A204.1 (cell line): ENCODE results near the gene NACC2.

Source experiments
- FAIRE-seq: peaks from 2 replicates; lab custom pipeline; 2012; peaks lifted over from hg19 to GRCh38; lab: Jason Lieb, UNC

NACC2 gene

DNA sequence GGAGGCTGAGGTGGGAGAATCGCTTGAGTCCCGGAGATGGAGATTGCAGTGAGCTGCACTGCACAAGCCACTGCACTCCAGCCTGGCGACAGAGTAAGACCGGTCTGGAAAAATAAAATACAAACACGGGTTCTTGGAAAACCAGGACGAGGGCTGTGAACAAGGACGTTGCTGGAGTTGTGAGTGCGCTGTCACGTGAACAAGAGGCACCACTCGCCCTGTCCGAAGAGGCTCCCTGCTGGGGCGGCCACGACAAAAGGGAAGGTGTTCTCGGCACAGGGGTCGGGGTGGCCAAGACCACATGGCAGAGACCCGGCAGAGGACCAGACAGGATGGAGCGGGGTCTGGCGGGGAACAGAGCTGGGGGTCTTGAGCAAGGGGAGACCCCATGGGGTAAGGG is 103.3 kb downstream of the NACC2 start:
- no peak for FAIRE-seq

DNA sequence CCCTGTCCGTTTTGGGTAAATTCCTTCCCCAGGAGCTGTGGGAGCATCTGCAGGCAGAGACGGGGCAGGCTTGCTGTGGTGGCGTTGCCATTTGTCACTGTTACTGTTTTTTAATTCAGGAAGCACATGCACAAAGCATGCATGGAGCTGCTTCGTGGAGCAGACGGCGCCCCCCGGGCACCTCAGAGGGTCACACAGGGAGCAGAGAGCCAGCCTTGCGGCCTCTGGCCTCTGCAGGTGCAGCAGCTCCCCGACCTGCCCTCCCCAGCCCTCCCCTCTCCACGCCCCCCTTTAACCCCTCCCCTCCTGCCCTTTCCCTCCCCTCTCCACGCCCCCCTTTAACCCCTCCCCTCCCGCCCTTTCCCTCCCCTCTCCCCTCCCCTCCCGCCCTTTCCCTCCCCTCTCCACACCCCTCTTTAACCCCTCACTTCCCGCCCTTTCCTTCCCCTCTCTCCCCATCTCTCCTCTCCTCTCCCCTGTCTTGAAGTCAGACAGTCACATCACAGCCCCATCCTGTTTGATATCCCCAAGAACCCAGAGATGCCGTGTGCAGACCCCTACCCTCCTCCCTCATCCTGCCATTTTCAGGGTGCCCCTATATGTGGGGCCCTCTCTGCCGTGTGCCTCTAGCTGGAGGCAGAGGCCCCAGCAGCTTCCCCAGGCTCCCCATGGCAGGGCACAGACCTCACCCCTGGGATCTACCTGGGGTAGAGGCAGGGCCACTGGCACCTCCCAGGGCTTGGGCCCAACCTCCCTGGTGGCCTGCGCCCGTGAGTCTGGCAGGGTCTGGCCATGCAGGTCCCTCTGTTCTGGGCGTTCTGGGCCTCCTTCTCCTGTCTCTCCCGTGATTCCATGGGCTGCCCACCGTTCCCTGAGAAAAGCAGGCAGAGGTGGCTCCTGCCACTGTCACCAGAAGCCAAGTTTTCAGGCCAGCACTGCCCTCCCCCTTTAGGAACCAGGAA is 104.3 kb downstream of the NACC2 start:
- no peak for FAIRE-seq

DNA sequence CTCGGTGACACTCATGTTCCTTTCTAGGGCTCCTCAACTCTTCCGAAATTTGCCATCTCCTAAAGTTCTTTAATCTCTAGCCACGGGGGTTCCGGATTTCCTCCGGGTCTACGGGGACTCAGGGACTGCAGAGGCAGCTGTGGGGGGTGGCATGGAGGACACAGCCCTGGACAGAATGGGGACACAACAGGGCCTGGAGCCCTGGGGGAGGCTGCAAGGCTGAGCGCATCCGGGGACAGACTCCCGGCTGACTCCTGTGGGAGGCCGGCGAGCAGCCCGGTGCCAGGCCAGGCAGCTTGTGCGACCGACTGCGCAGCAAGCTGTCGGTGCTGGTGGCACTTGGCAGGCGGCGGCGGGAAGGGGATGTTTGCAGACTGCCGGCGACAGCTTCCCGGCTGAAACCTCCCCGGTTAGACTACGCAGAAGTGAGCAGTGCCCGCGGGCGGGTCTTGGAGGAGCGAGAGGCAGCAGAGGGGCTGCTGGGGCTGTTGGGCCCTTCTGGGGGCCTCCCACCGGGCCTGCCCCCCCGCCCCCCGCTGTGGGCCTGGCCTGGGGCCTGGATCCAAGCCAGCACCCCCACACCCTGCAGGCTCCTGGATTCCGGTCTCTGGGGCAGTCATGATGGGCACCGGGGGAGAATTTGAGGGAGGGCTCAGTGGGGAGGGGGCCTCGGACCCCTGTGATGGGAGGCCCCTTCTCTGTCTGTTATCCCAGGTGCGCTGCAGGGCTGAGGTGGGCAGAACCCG is 105.2 kb downstream of the NACC2 start:
- FAIRE-seq = no peak

DNA sequence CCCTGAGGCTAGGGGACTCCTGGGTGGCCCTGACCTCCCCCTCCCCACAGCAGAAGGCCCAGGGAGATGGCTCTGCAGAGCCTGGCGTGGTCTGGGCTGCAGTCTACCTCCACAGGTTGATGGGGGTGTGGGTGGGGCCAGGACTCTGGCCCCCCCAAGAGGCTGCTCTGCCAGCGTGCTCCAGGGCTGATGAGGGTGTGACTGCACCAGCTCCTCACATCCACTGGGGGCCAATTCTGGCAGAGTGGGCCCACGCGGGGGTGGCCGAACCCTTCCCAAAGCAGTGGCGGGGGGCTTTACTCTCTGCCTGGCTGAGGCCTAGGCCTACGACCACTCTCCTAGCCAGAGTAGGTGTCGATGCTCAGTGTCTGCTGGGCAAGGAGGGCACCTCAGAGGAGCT is 105.9 kb downstream of the NACC2 start:
- no peak for FAIRE-seq

DNA sequence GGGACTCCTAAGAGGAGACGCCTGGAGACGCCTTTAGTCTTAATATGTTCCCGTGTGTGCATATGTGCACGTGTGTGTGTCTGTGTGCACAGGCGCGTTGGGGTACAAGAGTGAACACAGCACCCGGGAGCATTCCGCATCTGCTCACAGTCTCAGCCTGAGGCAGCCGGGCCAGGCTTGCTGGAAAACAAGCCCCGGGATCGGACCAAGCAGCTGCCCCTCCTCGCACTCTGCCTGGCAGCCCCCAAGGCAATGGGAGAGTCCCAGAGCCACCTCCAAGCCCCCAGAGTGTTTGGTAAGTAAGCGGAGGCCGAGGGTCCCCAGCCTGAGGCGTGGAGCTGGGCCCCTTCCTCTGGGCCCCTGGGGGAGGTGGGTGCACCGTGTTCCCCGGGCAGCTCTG is 106.6 kb downstream of the NACC2 start:
- no peak for FAIRE-seq

DNA sequence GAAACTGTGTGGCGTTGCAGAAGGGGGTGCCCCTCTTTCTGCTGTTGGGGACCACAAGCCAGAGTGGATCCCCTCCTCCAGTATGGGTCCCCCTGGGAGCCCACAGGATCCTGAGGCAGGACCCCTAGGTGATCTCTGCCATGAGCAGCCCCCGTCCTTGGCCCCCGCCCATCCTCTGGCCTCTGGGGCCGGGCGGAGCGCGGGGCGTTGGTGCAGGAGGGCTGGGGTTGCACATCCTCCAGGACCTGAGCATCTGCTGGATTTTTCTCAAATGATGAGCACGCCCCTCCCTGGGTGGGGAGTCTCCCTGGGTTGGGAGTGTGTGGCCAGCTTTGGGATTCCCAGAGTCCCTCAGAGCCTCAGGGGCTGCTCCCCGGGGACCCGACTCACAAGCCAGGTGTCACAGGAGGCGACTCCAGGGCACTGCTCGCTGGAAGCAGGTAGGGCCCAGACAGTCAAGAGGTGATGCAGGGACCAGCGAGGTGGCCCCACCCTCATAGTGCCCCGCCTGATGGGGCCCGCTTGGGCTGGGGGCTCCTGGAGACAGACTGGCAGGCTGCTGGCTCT is 107.2 kb downstream of the NACC2 start:
- no peak for FAIRE-seq

DNA sequence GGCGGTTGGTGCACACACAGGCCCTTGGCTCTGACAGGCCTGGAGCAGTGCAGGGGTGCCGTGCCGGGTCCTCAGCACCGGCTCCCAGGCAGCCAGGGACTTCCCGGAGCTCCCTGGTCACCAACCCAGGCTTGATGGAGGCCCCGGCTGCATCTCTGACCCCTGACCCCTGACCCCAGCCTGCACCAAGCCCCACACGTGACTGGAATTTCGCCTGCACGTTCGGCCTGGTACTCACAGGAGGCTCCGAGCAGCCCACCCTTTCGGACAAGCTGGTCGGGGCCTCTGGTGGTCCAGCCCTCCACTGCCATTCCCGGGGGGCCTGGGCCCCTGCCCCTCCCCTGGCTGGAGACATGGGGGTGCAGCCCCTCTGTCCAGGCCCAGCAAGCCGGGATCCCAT is 108.5 kb downstream of the NACC2 start:
- no peak for FAIRE-seq

DNA sequence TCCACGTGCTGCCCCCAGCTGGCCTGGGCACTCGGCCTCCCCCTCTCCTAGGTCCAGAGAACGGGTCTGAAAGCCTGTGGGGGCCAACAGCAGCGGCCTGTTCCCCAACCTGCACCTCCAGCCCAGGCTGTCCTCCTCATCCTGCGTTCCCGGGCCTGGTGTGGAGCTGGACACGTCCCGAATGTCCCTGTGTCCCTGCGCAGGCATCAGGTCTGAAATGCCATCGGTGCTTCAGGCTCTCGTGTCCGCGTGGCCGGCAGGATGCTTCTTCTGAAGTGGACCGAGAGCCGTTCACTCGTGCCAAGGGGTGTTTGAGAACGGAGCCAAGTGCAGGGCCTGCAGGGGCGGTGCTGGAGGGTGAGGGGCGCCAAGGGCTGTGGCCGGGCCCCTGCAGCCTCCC is 109.2 kb downstream of the NACC2 start:
- no peak for FAIRE-seq

DNA sequence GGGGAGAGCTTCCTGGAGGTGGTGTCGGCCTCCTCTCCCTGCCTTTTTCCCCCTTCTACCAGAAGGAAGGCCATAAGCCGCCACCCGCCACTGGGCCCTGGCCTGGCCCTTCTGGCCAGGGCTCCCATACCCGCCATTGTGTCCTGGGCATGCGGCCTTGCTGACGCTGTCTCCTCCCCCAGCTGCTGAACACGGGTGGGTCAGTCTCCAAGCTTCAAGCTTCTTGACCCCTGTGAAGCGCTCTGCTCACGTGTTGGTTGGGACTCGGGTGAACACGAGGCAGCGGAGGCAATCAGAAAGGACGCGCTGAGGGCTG is 109.7 kb downstream of the NACC2 start:
- no peak for FAIRE-seq

DNA sequence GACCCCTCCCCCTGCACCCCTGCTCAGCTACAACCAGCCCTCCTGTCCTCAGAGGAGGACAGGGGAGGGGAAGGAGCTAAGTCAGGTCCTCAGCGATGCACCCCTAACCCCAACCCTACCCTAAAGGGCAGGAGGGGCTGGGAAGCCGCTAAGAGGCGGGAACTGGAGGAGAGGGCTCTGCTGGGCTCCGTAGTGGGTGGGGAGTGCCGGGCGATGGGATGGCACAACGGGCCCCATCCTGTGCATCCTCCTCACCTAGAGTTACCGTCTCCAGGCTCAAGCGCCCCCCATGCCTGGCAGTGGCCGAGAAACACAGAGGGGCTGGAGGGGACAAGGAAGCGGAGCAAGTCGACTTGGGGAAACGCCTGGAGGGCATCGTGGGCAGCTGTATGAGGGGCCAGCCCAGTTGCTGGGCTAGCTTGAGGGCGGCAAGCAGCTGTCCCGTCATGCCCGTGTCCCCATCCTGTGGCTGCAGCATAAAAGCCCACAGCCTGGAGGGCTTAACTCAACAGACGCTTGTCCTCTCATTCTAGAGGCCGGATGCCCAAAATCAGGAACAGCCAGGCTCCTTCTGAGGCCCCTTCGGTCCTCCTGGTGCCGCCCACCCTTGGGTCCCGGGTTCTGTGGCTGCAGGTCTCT is 110.9 kb downstream of the NACC2 start:
- FAIRE-seq = no peak

DNA sequence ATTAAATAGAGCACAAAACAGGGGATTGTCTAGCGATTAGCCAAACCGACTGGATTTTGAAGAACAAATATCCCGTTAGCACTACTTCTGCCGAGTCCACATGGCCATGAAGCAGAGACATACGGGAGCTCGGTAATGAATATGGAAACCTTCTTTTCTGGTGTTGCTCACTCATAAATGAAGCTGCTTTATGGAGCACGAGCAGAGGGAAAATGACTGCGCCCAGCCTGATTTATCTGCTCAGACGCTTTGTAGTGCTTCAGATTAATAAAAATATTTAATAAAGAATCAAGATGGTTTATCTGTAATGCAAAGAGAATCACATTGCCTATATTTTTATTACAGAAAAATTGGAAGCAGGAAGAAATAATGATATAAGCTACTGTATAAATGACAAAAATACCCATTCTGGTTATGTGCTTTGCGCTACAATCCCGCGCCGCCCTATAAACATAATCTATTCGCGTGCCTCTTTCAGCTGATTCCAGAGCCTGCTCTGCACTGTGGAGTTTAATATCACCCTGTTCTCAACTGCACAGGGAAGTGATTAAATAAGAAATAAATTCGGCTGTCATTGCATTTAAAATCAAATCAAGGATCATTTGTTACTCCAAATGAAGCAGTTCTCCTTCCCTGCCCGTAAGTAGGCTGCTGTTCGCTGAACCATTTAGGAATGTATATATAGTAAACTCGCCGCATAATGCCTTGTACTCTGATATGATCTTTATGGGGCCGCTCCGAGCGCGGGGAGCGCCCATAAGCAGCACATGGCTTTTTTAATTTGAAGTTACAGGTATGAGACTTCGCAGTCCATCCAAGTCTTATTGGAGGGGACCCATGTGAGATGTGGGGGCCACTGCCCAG is 111.6 kb downstream of the NACC2 start:
- FAIRE-seq = no peak

DNA sequence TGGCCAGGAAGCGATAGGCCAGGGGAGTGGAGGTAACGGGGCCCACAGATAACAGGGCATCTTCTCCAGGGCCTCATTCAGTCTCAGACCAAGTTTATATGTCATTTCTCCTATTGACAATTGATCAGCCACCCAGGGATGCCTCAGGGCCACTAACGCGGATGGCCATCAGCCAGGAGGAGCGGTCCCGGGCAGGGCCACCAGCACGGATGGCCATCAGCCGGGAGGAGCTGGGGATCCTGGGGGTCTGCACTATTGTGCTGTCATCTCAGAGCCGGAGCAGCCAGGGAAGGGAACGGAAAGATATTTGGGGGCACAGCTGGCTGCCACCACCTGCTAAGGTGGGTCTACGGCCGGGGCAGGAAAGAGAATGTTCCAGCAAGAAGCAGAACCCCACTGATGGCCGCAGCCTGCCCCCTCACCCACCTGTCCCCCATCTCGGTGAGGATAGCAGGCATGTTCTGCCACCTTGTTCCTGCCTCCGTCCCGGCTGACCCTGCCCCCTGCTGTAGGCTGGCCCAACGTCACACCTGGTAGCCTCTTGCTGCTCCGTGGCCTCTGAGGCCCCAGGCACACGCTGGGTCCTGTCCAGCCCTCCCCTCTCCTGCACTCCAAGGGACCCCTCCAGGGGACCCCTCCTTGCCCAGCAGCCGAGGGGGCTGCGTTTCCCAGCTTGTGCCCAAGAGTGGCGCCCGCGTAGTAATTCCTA is 112.4 kb downstream of the NACC2 start:
- FAIRE-seq = no peak

DNA sequence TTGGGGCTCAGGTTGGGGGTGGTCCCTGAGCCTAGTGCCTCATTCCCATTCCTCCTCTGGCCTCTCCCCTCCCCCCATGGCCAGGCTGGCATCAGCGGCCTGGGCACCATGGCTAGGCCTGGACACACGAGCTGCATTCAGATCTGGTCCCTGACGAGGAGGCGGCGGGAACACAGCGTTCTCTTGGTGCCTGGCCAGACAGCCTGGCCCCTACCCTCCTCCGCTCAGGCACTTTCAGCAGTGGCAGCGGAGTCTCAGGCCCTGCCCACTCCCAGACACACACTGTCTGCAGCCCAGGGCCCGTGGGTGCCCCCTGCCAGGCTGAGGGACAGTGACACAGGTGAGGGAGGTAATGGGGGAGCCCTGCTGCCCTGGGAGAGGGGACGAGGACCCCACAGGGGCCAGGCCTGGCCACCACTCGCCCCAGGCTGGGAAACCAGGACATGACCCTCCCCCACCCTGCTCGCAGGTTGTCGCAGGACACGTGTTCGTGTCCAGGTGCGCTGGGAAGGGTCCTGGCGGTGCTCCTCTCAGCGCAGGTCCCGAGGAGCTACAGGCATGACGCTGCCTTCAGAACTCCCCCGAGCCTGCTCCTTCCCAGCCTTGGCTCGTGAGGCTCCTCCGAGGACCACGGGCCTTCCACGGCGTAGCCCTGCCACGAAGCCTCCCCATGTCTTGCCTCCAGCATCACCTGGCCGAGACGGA is 114.0 kb downstream of the NACC2 start:
- FAIRE-seq = no peak

DNA sequence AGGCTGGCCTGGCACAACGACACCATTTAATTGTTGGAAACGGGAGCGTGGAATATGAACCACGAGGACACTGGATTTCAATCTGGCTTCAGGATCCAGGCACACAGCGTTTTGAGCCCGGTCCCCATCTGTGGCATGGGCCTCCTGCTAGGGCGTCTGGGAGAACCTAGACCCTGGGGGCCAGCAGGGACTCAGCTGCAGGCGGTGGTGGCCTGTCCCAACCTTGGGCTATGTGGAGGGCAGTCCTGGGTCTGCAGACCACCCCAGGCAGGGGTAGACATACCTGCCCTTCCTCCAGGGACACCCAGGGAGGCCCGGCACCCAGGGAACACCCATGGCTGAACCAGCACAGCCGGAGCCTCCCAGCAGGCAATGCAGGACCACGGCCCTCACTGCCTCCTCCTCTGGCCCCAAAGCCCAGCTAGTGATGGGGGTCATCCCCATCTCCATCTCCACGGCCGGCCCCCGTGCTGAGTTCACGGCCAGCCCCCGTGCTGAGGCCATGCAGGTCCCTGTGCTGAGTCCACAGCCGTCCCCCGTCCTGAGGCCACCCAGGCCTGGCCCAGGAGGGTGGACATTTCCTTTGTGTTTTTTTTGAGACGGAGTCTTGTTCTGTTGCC is 115.4 kb downstream of the NACC2 start:
- FAIRE-seq = no peak

DNA sequence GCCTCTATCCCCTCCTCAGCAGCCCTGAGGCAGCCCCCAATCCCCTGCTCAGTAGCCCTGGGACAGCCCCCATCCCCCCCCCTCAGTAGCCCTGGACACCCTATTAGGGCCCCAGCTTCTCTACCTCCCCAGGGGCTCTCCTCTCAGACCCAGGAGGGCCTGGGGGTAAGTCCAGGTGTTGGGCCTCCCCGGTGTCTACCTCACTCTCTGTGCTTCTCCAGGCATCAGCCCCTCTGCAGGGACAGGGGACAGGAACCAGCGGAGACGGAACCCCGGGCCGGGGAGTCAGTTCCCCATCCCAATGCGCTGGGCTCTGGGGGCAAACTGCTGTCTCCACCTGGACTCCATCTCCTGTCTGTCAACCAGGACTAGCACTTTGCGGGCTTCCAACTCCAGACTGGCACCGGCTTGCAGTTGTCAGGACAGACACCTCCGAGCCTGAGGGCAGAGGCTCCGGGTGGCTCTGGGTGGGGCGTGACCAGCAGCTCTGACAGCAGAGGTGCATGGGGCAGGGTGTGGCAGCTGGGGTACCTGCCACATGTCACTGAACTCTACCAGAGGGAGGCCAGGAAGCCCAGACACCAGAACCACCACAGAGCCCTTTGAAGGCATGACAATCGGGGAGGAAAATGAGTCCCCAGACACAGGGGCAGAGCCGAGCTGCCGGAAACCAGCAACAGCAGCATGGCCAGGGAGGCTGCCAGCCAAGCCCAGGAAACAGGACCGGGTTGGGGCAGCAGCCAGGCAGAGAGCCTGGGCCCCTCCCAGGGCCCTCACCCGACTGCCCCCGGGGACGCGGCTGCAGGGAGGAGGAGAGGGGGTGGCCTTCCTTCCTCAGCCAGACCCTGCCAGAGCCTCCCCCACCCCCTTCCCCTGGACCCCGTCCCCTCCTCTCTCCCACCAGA is 116.2 kb downstream of the NACC2 start:
- FAIRE-seq = no peak

DNA sequence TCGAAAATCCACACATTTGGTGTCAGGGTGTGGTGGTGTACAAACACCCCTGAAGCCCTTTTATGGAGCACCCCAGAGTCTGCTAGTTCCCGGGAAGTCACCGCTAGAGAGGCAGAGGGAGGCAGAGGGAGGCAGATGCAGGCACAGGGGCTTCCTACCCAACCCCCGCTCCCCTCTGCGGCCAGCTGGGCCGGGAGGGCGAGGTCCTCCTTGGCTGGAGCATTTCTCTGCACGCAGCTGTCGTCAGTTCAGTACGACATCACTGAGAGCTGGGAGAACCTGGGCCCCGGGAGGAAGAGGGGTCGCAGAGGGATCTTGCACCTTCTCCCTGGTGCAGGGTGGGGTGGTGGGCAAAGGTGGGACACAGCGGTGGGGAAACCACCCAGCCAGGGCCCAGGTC is 118.1 kb downstream of the NACC2 start:
- FAIRE-seq = no peak

DNA sequence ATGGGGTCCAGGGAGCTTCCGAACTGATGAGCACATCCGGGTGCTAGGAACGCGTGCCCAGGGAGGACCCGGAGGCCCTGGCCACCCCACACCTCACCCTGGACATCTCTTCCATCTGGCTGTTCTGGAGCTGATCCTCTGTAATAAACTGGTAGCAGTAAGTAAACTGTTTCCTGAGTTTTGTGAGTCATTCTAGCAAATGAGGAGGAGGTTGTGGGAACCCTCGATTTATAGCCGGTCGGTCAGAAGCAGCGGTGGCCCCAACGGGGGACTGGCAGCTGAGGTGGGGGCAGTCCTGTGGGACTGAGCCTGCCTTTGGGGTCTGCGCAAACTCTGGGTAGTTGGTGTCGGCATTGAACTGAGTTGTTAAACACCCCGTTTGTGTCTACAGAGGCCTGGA is 118.6 kb downstream of the NACC2 start:
- no peak for FAIRE-seq

DNA sequence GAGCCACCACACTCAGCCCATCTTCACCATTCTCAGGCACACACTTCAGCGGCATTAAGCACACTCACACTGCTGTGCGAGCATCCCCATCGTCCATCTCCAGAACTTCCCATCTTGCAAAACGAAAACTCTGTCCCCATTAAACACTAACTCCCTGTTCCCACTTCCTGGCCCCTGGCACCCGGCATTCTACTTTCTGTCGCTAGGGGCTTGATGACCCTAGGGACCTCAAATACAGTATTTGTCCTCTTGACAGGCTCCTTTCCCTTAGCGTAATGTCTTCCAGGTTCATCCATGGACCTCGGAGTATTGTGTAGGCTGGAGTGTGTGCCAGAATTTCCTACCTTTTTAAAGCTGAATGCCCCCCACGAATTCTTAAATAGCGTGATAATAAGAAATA is 119.3 kb downstream of the NACC2 start:
- no peak for FAIRE-seq

DNA sequence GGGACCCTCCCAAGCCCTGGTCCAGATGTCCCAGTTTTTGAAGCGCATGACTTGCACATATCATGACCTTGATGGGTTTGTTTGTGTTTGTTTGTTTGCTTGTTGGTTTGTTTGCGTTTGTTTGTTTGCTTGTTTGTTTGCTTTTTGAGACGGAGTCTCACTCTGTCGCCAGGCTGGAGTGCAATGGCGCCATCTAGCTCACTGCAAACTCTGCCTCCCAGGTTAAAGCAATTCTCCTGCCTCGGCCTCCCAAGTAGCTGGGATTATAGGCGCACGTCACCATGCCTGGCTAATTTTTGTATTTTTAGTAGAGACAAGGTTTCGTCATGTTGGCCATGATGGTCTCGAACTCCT is 120.9 kb downstream of the NACC2 start:
- FAIRE-seq = no peak
